H1 (cell line): Measurements from ENCODE around the gene SEMA4C. TPM values are rescaled to one million over a fixed set of nuclear protein-coding genes. Genes with fewer than 3 reads are reported as not detected.

Experiments used
- BRCA1 ChIP-seq: IDR thresholded peaks from 2 replicates; pipeline ENCODE4 v1.6.1; 2012; ENCODE audit warnings: low read depth, low read length, improper control_type of control experiment
- CTBP2 ChIP-seq: IDR thresholded peaks from 2 replicates; pipeline ENCODE4 v1.7.0; 2011; ENCODE audit warnings: borderline replicate concordance, mild to moderate bottlenecking, moderate library complexity, mixed read lengths, low read length; ENCODE audit not compliant: insufficient read depth, insufficient read length
- POLR2A ChIP-seq, 2 experiments: IDR thresholded peaks; 1 replicate in 1 of 2; 2 replicates in 1 of 2; pipeline ENCODE4 v1.6.1; 2011; ENCODE audit warnings: low read depth in 2 of 2, low read length in 2 of 2, mild to moderate bottlenecking in 2 of 2; ENCODE audit errors: control extremely low read depth in 1 of 2
- polyA plus RNA-seq, 7 experiments: library from polyadenylated mRNA; depleted of rRNA in 3 of 7; stranded (reverse) in 5 of 7; unstranded in 2 of 7; fragments of >200 nt in 5 of 7; fragments of 200-250 nt in 2 of 7; gene quantifications; 1 replicate in 5 of 7; 2 replicates in 1 of 7; 4 replicates in 1 of 7; pipeline versions ENCODE4 v1.2.1 to v1.2.3, GENCODE V29; 2011 to 2013; ENCODE audit warnings: missing spikeins in 2 of 7, mixed read lengths in 2 of 7
- total RNA-seq: library from RNA; stranded (reverse); fragmentation: NEBNext Ultra II Directional; extraction: Animal tissue kit (Norgen Biotek cat#: 25700); gene quantifications from 2 replicates; pipeline ENCODE4 v1.2.1, GENCODE V29; 2021
- TF ChIP-seq, protein P1 (sequence below), 3 experiments: IDR thresholded peaks; 1 replicate in 2 of 3; 2 replicates in 1 of 3; pipeline versions ENCODE4 v1.5.1 to v1.6.1; 2011; ENCODE audit warnings: low read length in 3 of 3, mild to moderate bottlenecking in 3 of 3, inconsistent platforms in 2 of 3, low read depth in 1 of 3, moderate library complexity in 1 of 3; ENCODE audit not compliant: insufficient read depth in 1 of 3; ENCODE audit errors: control extremely low read depth in 1 of 3

The SEMA4C gene
- total and polyA plus RNA-seq, 2 of the 8 experiments (the other 6 are each of a cell fraction or from before 2014, with no cell fraction given): 47.5 to 67.3 TPM

GRCh38 chr2:96894151-96894531 lies 24.3 kb upstream of the SEMA4C start (continued):
- no peak for TF ChIP-seq BRCA1
- TF ChIP-seq CTBP2: no peak
- no peak for TF ChIP-seq POLR2A (IDR thresholded peaks at IDR 0.05; ENCODE audit: control extremely low read depth in 1 of 2, low read depth in 2 of 2, low read length in 2 of 2)
- TF ChIP-seq, protein P1, sequence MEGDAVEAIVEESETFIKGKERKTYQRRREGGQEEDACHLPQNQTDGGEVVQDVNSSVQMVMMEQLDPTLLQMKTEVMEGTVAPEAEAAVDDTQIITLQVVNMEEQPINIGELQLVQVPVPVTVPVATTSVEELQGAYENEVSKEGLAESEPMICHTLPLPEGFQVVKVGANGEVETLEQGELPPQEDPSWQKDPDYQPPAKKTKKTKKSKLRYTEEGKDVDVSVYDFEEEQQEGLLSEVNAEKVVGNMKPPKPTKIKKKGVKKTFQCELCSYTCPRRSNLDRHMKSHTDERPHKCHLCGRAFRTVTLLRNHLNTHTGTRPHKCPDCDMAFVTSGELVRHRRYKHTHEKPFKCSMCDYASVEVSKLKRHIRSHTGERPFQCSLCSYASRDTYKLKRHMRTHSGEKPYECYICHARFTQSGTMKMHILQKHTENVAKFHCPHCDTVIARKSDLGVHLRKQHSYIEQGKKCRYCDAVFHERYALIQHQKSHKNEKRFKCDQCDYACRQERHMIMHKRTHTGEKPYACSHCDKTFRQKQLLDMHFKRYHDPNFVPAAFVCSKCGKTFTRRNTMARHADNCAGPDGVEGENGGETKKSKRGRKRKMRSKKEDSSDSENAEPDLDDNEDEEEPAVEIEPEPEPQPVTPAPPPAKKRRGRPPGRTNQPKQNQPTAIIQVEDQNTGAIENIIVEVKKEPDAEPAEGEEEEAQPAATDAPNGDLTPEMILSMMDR (IDR thresholded peaks at IDR 0.05; ENCODE audit: control extremely low read depth in 1 of 3, insufficient read depth in 1 of 3, low read depth in 1 of 3, low read length in 3 of 3): no peak
